ENCODE measurements around the gene NAA40. TPM values are rescaled to one million over a fixed set of nuclear protein-coding genes. Genes with fewer than 3 reads are reported as not detected.

The NAA40 gene
- 7.2 and 9.2 TPM in 2 replicates for total RNA-seq
- polyA plus RNA-seq: 19.1 and 19.7 TPM in 2 replicates
- polyA plus RNA-seq (2012): 9.7 and 12.2 TPM in 2 replicates
- 14.0 and 16.3 TPM in 2 replicates for polyA minus RNA-seq (ENCODE audit: low replicate concordance)

DNA sequence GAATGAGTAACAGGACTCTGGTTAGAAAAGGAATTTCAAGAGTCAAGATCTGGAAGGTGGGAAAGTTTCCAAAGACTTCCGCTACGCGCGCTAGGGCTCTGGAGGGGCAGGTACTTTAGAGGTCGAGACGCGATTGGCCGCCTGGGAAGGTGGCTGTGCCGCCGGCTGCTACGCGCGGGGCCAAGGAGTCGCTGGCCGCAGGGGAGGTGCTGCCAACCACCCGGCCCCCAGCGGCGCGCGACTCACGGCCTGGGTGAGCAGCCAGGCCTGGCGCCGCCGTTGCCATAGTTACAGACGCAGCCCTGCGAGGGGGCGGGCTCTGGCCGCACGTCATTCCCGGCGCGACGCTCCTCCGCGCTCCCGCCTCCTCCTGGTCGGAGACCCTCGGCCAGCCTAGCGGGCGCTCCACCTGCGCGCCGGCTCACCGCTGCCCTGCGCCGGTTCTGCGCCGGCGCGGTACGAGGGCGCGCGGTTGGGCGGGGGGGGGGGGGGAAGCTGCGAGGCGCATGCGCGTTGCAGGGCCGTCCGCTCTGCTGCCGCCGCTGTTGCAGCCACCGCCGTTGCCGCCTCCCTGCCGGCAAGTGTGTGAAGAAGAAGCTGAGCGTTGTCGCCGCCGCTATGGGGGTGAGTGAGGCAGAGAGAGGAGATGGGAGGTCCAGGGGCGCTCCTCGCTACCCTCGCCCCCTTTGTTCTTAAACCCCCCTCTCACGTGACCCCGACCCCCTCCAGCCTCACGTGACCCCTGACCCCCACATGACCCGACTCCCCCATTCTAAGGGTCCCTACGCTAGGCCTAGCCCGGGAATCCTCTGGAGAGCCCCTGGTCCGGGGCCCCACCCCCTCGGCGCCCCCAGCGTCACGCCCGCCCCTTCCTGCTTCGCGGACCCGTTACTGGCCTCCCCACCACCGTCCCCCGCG is at the start of gene NAA40:
TSS of gene NAA40 (plus strand) at position 524 of the 918 bp plus-strand sequence. CDS start at position 619, 95 bp downstream.
- Histone ChIP-seq H3K9me3 (ENCODE audit: control insufficient read depth, insufficient read depth, low read depth, low read length) (no peaks in the 10 kb centered on the region), H3K36me3 (ENCODE audit: control insufficient read depth, insufficient read depth, low read length) (no peaks in the 10 kb centered on the region), H3K27ac (ENCODE audit: insufficient read depth, low read length) (peak within 1 kb of the TSS; percentile 64), H3K79me2 (ENCODE audit: control insufficient read depth, insufficient read depth, low read length) (peaks cover 16% of the 10 kb centered on the region), H2AFZ (ENCODE audit: low read length) (peak within 1 kb of the TSS; percentile 86), H3K4me3 (replicated peaks in 1 of 4; ENCODE audit: control extremely low read depth in 1 of 4, insufficient read depth in 1 of 4, low read depth in 3 of 4, low read length in 4 of 4) (peak within 1 kb of the TSS; percentile 82 to 90 (median 86)), H3K4me2 (ENCODE audit: extremely low read depth, insufficient read depth, low read length) (peak within 1 kb of the TSS; percentile 98), H3K9ac (ENCODE audit: insufficient read depth, low read length) (peak within 1 kb of the TSS; percentile 66), H3K4me1 (ENCODE audit: control insufficient read depth, extremely low read depth, insufficient read depth, low read length) (no peaks in the 10 kb centered on the region), H4K20me1 (ENCODE audit: control insufficient read depth, extremely low read depth, insufficient read depth, low read length) (no peaks in the 10 kb centered on the region), H3K27me3 (ENCODE audit: control insufficient read depth, insufficient read depth, low read length) (no peaks in the 10 kb centered on the region)
- DNase-seq (ENCODE audit: low read depth in 2 of 2): peak; percentile 91 to 93
- no peak for TF ChIP-seq EZH2 (IDR thresholded peaks at IDR 0.05; ENCODE audit: low read length, missing control alignments)
- TF ChIP-seq, protein P1, sequence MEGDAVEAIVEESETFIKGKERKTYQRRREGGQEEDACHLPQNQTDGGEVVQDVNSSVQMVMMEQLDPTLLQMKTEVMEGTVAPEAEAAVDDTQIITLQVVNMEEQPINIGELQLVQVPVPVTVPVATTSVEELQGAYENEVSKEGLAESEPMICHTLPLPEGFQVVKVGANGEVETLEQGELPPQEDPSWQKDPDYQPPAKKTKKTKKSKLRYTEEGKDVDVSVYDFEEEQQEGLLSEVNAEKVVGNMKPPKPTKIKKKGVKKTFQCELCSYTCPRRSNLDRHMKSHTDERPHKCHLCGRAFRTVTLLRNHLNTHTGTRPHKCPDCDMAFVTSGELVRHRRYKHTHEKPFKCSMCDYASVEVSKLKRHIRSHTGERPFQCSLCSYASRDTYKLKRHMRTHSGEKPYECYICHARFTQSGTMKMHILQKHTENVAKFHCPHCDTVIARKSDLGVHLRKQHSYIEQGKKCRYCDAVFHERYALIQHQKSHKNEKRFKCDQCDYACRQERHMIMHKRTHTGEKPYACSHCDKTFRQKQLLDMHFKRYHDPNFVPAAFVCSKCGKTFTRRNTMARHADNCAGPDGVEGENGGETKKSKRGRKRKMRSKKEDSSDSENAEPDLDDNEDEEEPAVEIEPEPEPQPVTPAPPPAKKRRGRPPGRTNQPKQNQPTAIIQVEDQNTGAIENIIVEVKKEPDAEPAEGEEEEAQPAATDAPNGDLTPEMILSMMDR (conservative IDR thresholded peaks at IDR 0.05 in 1 of 2, IDR thresholded peaks at IDR 0.05 in 1 of 2; ENCODE audit: low read depth in 1 of 2, low read length in 2 of 2): no peak

DNA sequence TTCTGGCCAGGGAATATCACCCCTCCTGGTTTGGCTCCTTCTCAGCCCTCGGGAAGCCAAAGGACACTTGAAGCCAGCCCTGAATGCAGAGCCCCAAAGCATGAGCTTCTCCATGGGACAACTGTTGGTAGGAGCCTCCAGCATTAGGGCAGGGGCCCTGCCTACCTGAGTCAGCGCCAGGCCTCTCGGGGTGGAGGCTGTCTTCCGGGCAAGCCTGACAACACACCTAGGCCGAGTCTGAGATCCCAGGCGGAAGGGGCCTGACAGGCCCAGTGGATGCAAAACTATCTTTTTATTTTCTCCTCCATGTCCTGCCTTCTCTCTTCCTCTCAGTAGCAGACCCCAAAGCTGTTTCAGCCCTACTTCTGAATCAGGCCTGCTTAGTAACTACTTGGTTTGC is 49.5 kb upstream of the NAA40 start:
- Histone ChIP-seq H3K9ac (ENCODE audit: insufficient read depth, low read length) (no peak overlapping the region), H3K27ac (ENCODE audit: insufficient read depth, low read length) (no peak overlapping the region), H3K4me3 (replicated peaks in 1 of 4; ENCODE audit: control extremely low read depth in 1 of 4, insufficient read depth in 1 of 4, low read depth in 3 of 4, low read length in 4 of 4) (no peak overlapping the region), H4K20me1 (ENCODE audit: control insufficient read depth, extremely low read depth, insufficient read depth, low read length) (no peaks in the 10 kb centered on the region), H3K4me2 (ENCODE audit: extremely low read depth, insufficient read depth, low read length) (no peak overlapping the region), H2AFZ (ENCODE audit: low read length) (no peak overlapping the region), H3K36me3 (ENCODE audit: control insufficient read depth, insufficient read depth, low read length) (peaks cover 2% of the 10 kb centered on the region), H3K79me2 (ENCODE audit: control insufficient read depth, insufficient read depth, low read length) (peaks cover 34% of the 10 kb centered on the region), H3K27me3 (ENCODE audit: control insufficient read depth, insufficient read depth, low read length) (no peaks in the 10 kb centered on the region), H3K9me3 (ENCODE audit: control insufficient read depth, insufficient read depth, low read depth, low read length) (no peaks in the 10 kb centered on the region), H3K4me1 (ENCODE audit: control insufficient read depth, extremely low read depth, insufficient read depth, low read length) (peaks cover 6% of the 10 kb centered on the region)
- DNase-seq (ENCODE audit: low read depth in 2 of 2): no peak
- TF ChIP-seq, protein P1 (conservative IDR thresholded peaks at IDR 0.05 in 1 of 2, IDR thresholded peaks at IDR 0.05 in 1 of 2; ENCODE audit: low read depth in 1 of 2, low read length in 2 of 2): no peak
- no peak for TF ChIP-seq EZH2 (IDR thresholded peaks at IDR 0.05; ENCODE audit: low read length, missing control alignments)

DNA sequence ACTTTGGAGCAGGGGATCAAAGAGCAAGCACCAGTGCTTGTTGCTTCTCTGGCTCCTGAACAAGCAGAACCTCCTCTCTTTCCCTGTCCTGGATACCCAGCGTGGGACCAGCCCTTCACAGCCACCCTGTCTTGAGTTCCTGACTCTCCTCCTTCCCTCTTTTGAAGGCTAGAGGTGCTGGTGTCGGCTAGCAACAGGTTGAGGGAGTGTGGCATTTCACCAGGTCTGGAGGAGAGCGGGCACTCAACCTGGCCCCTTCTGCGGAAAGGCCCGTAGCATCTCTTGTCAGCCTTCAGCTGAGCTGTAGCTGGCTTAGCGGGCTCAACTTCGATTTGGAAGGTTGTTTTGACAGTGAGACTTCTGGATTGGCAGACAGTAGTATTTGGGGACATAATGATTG is 48.4 kb upstream of the NAA40 start:
- no peak for TF ChIP-seq EZH2 (IDR thresholded peaks at IDR 0.05; ENCODE audit: low read length, missing control alignments)
- TF ChIP-seq, protein P1 (conservative IDR thresholded peaks at IDR 0.05 in 1 of 2, IDR thresholded peaks at IDR 0.05 in 1 of 2; ENCODE audit: low read depth in 1 of 2, low read length in 2 of 2): no peak
- Histone ChIP-seq H3K4me1 (ENCODE audit: control insufficient read depth, extremely low read depth, insufficient read depth, low read length) (peaks cover 6% of the 10 kb centered on the region), H3K4me2 (ENCODE audit: extremely low read depth, insufficient read depth, low read length) (no peak overlapping the region), H2AFZ (ENCODE audit: low read length) (no peak overlapping the region), H3K36me3 (ENCODE audit: control insufficient read depth, insufficient read depth, low read length) (peaks cover 2% of the 10 kb centered on the region), H3K9ac (ENCODE audit: insufficient read depth, low read length) (no peak overlapping the region), H4K20me1 (ENCODE audit: control insufficient read depth, extremely low read depth, insufficient read depth, low read length) (no peaks in the 10 kb centered on the region), H3K9me3 (ENCODE audit: control insufficient read depth, insufficient read depth, low read depth, low read length) (no peaks in the 10 kb centered on the region), H3K79me2 (ENCODE audit: control insufficient read depth, insufficient read depth, low read length) (peaks cover 34% of the 10 kb centered on the region), H3K27me3 (ENCODE audit: control insufficient read depth, insufficient read depth, low read length) (no peaks in the 10 kb centered on the region), H3K27ac (ENCODE audit: insufficient read depth, low read length) (no peak overlapping the region), H3K4me3 (replicated peaks in 1 of 4; ENCODE audit: control extremely low read depth in 1 of 4, insufficient read depth in 1 of 4, low read depth in 3 of 4, low read length in 4 of 4) (no peak overlapping the region)
- DNase-seq (ENCODE audit: low read depth in 2 of 2): no peak
